GM18526 (cell line): ENCODE results near the gene TK1.

Experiments
- POLR2A ChIP-seq: IDR thresholded peaks from 3 replicates; pipeline ENCODE4 v1.6.1; 2011; ENCODE audit not compliant: insufficient read length; ENCODE audit errors: extremely low read depth

Gene TK1

DNA sequence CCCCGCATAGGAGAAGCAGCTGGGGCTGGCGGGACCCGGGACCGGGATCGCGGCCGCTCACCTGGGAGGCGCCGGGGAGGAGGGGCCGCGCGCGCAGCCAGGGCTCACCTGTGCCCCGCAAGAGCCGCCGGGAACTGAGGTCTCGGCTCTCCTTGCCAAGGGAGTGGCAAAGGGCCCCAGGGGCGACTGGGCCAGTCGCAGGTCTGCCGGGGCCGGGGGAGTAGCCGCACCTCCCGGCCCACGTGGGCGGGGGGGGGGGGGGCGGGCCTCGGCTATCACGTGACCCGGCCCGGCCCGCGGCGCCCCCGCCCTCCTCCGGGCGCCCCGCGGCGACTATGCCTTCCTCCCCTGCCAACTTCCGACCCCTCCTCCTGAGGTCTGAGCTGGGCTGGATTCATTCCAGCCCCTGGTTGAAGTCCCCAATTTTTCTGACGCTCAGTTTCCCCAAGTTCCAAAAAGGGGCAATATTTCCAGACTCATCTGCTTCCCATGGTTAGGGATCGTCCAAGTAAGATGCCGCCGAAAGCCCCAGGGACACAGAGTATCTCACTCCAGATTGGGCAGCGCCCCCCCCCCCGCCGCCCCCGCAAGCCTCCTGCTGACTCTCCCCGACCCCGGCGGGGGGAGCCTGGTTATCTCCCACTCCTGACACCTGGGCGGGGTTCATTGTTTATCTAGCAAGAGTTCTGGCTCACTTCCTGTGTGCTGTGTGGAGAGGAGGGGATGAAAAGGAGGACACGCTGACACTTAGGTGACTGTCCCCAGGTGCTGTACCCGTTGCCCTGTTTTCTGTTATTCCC, 58.1 kb downstream of the TK1 start, which contains the start of gene TMC6:
TMC6 (minus strand) TSS at position 205 of the 800 bp plus-strand sequence. CDS start 1,923 bp downstream, outside the sequence.
- TF ChIP-seq POLR2A, result peak; percentile 76

DNA sequence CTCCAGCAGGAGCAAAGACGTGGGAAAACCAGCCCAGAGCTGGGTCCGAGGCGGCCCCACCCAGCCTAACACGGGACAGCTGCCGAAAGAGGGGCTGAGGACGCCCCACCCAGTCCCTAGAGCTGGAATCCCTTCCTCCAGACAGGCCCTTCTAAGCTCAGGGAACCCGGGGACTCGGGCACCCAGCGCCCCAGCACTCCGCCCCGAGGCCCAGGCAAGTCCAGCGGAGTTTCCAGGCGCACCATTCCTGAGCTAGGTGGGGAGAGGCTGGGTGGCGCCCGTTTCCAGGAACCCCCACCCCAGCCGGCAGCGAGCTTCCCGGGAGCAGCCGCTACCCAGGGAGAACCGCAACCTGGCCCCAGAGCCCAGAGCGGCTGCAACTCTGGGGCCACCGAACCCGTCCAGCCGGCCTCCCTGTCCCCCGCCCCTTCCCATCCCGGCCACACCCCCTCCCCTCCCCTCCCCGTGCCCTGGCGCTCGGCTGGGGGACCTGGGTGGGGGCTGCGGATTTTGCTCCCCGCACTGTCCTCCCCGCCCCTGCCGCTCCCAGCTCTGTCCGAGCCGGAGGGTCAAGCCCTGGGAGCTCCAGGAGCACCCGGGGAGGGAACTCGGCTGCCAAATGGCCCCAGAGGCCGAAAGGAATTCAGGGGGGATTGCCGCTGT, 58.8 kb downstream of the TK1 start:
- TF ChIP-seq POLR2A, result no peak

DNA sequence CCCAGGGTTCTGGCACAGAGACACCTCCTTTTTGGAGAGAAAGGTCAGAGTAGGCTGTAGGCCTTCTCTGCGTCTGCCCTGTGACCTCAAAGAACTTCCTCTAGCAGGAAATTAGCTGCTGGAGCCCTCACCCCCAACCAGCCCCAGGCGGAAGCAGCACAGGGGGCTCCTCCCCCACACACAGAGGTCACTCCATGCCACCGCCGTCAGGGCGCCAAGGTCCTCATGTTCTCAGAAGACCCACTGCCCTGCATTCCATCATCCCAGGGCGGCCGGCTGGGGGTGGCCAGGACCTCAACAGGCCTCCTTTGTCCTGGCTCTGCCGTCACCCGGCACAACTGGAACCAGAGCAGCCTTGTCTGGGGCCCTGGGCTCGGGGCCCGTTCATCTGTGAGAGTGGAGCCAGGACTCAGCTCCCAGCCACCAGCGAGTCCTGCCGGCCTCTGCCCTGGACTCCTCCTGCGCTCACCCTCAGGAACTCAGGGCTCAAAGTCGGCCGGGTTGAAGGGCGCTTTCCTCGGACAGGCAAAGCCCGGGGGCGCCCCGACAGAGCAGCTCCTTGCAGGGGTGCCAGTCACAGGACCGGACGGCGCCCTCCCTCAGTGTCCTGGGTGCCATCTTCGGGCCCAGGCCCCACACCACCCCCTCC, 59.5 kb downstream of the TK1 start:
- TF ChIP-seq POLR2A, result peak; percentile 69

DNA sequence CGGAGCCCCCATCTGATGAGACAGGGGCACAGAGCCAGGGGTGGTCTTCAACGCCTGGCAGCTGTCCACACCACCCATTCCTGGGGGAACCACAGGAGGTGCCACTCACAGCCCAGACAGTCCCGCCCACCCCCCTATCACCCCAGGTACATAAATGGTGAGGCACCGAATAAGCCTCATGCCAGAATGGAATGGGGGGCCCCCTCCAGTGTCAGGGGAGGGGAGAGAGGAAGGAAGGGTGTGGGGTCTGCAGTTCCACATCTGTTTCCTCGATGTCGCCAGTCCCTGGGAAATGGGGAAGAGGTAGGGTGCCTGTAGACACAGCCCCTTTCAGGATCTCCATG, 60.0 kb downstream of the TK1 start:
- TF ChIP-seq POLR2A, result no peak

DNA sequence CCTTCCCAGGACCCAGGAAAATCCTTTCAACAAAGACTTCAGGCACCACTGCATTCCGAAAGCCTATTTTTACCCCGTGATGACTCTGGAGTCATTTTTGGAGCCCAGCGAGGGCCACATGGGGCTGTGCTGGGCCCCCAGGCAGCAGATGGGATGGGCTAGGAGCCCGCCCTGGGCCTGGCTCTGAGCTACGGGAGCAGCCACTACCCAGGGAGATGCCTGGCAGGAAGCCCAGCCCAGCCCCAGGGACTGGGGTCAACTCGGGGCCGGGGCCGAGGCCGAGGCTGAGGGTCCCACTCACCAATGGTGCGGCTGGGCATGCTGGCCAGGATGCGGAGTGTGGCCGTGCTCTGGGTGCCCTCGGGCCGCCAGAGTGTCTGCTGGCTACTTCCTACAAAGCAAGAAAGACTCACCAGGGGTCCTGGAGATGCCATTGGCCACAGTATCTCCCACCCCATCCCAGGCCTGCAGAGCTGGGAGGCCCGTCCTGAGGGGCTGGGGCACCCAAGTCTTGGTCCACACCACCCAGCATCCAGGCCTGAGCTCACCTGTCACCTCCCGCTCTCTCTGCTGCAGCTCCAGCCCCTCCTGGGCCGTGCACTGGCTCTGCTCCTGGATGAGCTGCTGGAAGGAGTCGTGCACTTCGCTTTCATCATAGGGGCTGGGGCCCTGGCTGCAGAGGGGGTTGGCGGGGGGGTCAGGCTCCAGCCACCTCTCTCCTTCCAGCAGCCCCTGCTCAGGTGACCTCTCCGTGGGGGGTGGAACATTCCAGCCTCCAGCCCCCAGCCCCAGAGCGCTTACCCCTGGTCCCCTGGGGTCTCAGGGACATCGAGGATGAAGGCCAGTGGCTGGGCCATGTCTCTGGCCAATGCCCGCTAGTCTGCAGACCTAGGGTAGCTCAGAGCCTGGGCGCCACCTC, 60.6 kb downstream of the TK1 start:
- TF ChIP-seq POLR2A, result peak; percentile 14

DNA sequence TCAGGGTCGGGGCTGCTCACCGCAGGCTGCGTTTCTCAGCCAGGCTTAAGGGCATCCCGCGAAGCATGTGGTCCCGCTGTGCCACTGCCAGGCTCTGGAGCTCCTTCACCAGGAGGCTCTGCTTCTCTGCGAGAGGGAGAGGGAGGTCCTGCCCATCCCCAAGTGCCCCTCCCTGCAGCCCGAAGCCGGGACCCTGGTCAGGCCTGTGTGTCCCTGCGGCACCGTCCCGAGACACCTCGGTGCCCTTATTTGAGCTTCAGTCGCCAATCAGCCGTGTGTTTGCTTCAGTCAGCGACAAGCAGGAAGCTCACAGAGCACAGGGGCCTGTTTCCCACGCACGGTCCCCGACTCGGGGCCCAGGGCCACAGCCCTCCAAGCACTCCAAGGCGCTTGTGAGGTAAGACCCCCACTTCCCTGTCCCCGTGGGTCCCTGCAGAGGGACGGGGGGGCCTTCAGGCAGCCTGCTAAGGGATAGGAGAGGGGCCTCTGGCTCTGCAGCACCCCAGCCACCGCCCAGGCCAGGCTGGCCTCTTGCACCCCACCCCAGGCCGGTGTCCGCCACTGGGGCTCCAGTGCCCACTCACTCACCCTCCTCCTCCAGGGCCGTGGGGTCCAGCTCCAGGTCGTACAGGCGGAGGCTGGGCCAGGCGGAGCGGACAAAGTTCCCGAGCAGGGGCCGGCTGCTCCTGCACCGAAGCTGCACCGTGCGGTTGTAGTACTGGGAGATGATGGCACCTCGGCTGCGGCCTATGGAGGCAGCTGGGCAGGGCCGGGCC, 61.5 kb downstream of the TK1 start:
- no peak for TF ChIP-seq POLR2A

DNA sequence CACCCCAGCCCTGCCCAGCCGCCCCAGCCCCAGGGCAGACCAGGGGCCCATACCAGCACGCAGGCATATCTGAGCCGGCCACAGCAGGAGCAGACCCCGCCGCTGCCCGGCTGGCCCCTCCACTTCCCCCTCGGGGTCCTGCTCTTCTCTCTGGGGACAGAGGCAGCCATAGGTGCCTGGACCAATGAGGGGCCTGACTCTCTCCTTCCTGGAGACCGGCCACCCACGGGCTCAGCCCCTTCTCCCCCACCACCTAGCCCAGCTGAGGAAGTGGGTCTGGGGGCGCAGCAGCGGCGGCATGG, 62.1 kb downstream of the TK1 start:
- TF ChIP-seq POLR2A, result no peak
